Loucy (cell line): ENCODE results near the gene TMEM129.

ENCODE experiments used
- EZH2phosphoT487 ChIP-seq: fragments of 200-600 bp; IDR thresholded peaks from 2 replicates; pipeline ENCODE4 v1.6.1; 2018; ENCODE audit warnings: antibody characterized with exemption, mild to moderate bottlenecking, moderate library complexity, borderline replicate concordance
- TF ChIP-seq, protein P1 (sequence below): fragments of 200-600 bp; sonication (generic); conservative IDR thresholded peaks from 2 replicates; pipeline ENCODE4 v1.5.1; 2014; ENCODE audit warnings: mild to moderate bottlenecking, antibody characterized with exemption, low read length

DNA sequence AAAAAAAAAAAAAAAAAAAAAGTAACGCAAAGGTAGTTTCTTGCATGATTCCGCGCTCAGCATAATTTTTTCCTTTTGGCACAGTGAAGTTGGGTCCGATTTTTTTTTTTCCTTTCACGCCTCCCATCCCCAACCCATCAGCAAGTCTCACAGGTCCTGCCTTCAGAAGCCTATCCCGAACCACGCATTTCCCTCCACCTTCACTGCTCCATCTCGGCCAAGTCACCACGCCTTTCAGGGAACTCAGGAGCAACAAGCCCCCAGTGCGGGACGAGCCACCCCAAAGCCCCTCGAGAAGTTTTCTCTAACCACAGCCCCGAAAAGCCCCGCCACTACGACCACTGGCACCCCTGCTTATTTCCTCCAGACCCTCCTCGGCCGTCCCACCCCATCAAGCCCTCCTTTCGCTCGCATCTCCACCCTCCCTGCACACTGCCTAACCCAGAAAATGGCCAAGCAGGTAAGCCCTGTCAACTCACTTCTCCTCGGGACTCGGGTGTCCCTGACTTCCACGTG is 10.0 kb downstream of the TMEM129 start:
- TF ChIP-seq, protein P1, sequence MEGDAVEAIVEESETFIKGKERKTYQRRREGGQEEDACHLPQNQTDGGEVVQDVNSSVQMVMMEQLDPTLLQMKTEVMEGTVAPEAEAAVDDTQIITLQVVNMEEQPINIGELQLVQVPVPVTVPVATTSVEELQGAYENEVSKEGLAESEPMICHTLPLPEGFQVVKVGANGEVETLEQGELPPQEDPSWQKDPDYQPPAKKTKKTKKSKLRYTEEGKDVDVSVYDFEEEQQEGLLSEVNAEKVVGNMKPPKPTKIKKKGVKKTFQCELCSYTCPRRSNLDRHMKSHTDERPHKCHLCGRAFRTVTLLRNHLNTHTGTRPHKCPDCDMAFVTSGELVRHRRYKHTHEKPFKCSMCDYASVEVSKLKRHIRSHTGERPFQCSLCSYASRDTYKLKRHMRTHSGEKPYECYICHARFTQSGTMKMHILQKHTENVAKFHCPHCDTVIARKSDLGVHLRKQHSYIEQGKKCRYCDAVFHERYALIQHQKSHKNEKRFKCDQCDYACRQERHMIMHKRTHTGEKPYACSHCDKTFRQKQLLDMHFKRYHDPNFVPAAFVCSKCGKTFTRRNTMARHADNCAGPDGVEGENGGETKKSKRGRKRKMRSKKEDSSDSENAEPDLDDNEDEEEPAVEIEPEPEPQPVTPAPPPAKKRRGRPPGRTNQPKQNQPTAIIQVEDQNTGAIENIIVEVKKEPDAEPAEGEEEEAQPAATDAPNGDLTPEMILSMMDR = no peak
- no peak for TF ChIP-seq EZH2phosphoT487
